H1 (cell line): ENCODE data around the gene MIPEP.

Experiments
- EP300 ChIP-seq, 2 experiments: IDR thresholded peaks; 1 replicate in 1 of 2; 2 replicates in 1 of 2; pipeline ENCODE4 v1.6.1; 2011 to 2012; ENCODE audit warnings: low read depth in 2 of 2, low read length in 2 of 2, mild to moderate bottlenecking in 2 of 2, borderline replicate concordance in 1 of 2, inconsistent platforms in 1 of 2, moderate library complexity in 1 of 2
- EZH2 ChIP-seq: fragments of 200-600 bp; sonication (generic); IDR thresholded peaks from 2 replicates; pipeline ENCODE4 v1.7.1; 2012; ENCODE audit warnings: low read depth, mild to moderate bottlenecking, moderate library complexity, low read length, inconsistent platforms; ENCODE audit not compliant: severe bottlenecking
- RFX5 ChIP-seq: IDR thresholded peaks from 2 replicates; pipeline ENCODE4 v1.6.1; 2011; ENCODE audit warnings: low read depth, low read length, improper control_type of control experiment, borderline replicate concordance
- TF ChIP-seq, protein P1 (sequence below), 3 experiments: IDR thresholded peaks; 1 replicate in 2 of 3; 2 replicates in 1 of 3; pipeline versions ENCODE4 v1.5.1 to v1.6.1; 2011; ENCODE audit warnings: low read length in 3 of 3, mild to moderate bottlenecking in 3 of 3, inconsistent platforms in 2 of 3, low read depth in 1 of 3, moderate library complexity in 1 of 3; ENCODE audit not compliant: insufficient read depth in 1 of 3; ENCODE audit errors: control extremely low read depth in 1 of 3

GRCh38 chr13:23828086-23828485, 61.1 kb downstream of the MIPEP start:
- TF ChIP-seq, protein P1, sequence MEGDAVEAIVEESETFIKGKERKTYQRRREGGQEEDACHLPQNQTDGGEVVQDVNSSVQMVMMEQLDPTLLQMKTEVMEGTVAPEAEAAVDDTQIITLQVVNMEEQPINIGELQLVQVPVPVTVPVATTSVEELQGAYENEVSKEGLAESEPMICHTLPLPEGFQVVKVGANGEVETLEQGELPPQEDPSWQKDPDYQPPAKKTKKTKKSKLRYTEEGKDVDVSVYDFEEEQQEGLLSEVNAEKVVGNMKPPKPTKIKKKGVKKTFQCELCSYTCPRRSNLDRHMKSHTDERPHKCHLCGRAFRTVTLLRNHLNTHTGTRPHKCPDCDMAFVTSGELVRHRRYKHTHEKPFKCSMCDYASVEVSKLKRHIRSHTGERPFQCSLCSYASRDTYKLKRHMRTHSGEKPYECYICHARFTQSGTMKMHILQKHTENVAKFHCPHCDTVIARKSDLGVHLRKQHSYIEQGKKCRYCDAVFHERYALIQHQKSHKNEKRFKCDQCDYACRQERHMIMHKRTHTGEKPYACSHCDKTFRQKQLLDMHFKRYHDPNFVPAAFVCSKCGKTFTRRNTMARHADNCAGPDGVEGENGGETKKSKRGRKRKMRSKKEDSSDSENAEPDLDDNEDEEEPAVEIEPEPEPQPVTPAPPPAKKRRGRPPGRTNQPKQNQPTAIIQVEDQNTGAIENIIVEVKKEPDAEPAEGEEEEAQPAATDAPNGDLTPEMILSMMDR (IDR thresholded peaks at IDR 0.05; ENCODE audit: control extremely low read depth in 1 of 3, insufficient read depth in 1 of 3, low read depth in 1 of 3, low read length in 3 of 3), result no peak
- TF ChIP-seq EP300 (IDR thresholded peaks at IDR 0.05; ENCODE audit: borderline replicate concordance in 1 of 2, low read depth in 2 of 2, low read length in 2 of 2) (no peak), EZH2 (no peak), RFX5 (no peak)
